GM12874 (cell line): Measurements from ENCODE around the gene PRDM2.
A peak's percentile ranks its signal among the peaks of the same experiment; 100 is the strongest.

Experiments
- CTCF ChIP-seq: IDR thresholded peaks from 2 replicates; pipeline ENCODE4 v1.5.1; 2011; ENCODE audit warnings: low read depth, mild to moderate bottlenecking, control low read depth, low read length, moderate library complexity; ENCODE audit not compliant: insufficient read depth

The PRDM2 gene

GRCh38 chr1:13763991-13764390, 64.0 kb downstream of the PRDM2 start:
- TF ChIP-seq CTCF, result no peak

GRCh38 chr1:13764588-13765332, 64.8 kb downstream of the PRDM2 start:
- TF ChIP-seq CTCF, result 0 out of 2 replicates have a peak, but pooled peaks have one; percentile 12

- TF ChIP-seq CTCF, result no peak
These were observed 66.9 kb downstream of the PRDM2 start for GRCh38 chr1:13766592-13767564.

- TF ChIP-seq CTCF, result no peak
These were observed 69.2 kb downstream of the PRDM2 start for GRCh38 chr1:13769212-13769611.

GRCh38 chr1:13769830-13770229, 69.8 kb downstream of the PRDM2 start:
- TF ChIP-seq CTCF, result no peak

GRCh38 chr1:13770743-13771142, 70.8 kb downstream of the PRDM2 start:
- no peak for TF ChIP-seq CTCF

- no peak for TF ChIP-seq CTCF
These were observed 71.8 kb downstream of the PRDM2 start for GRCh38 chr1:13771745-13772144.
